Endothelial cell of umbilical vein (primary cell): Measurements from ENCODE around the gene UQCC2.

Experiments
- CTCF ChIP-seq, 2 donors: IDR thresholded peaks; 1 replicate in 1 of 2; 2 replicates in 1 of 2; pipeline ENCODE4 v1.5.1; 2011; ENCODE audit warnings: low read length in 2 of 2, mild to moderate bottlenecking in 2 of 2, moderate library complexity in 2 of 2, control low read depth in 1 of 2, inconsistent platforms in 1 of 2, low read depth in 1 of 2; ENCODE audit not compliant: insufficient read depth in 1 of 2; ENCODE audit errors: extremely low read depth in 1 of 2
- EZH2 ChIP-seq: IDR thresholded peaks from 2 replicates; pipeline ENCODE4 v1.6.1; 2012; ENCODE audit warnings: borderline replicate concordance, low read depth, mild to moderate bottlenecking, moderate library complexity, low read length, inconsistent platforms; ENCODE audit not compliant: severe bottlenecking
- MYC ChIP-seq: IDR thresholded peaks from one replicate; pipeline ENCODE4 v1.6.1; 2011; ENCODE audit warnings: mild to moderate bottlenecking, low read depth, low read length
- POLR2A ChIP-seq: IDR thresholded peaks from 2 replicates; pipeline ENCODE4 v1.6.1; 2012; ENCODE audit warnings: low read depth, mild to moderate bottlenecking, control low read depth, low read length
- POLR2AphosphoS5 ChIP-seq: IDR thresholded peaks from 2 replicates; pipeline ENCODE4 v1.6.1; 2012; ENCODE audit warnings: low read depth, mild to moderate bottlenecking, control low read depth, low read length, moderate library complexity; ENCODE audit not compliant: insufficient read depth

GRCh38 chr6:33724102-33725023 is 12.9 kb upstream of the UQCC2 start:
- no peak for TF ChIP-seq CTCF (IDR thresholded peaks at IDR 0.05; ENCODE audit: extremely low read depth in 1 of 2, insufficient read depth in 1 of 2, low read depth in 1 of 2, low read length in 2 of 2)
- TF ChIP-seq POLR2A, result no peak
- TF ChIP-seq MYC, result no peak
- TF ChIP-seq POLR2AphosphoS5, result no peak
- TF ChIP-seq EZH2, result no peak
